GM18511 (cell line): Measurements from ENCODE around the gene ERBB3.

Experiments used
- ATAC-seq: cut with Tn5 transposase; IDR thresholded peaks from one replicate; pipeline ENCODE4 v1.9.1; 2021; ENCODE audit warnings: mild to moderate bottlenecking, moderate library complexity; ENCODE audit not compliant: unreplicated experiment

The ERBB3 gene

GRCh38 chr12:56078931-56079722 lies 838 bp upstream of the ERBB3 start:
- ATAC-seq = peak; percentile 70

GRCh38 chr12:56080556-56081138 lies 682 bp downstream of the ERBB3 start:
- no peak for ATAC-seq

GRCh38 chr12:56081393-56082347 lies 1.7 kb downstream of the ERBB3 start:
- no peak for ATAC-seq

- ATAC-seq = no peak
These were observed 2.4 kb downstream of the ERBB3 start for GRCh38 chr12:56082382-56082781.

- ATAC-seq = no peak
These were observed 3.0 kb downstream of the ERBB3 start for GRCh38 chr12:56082967-56083366.

- ATAC-seq = no peak
These were observed 5.1 kb downstream of the ERBB3 start for GRCh38 chr12:56084958-56085543.

- no peak for ATAC-seq
These were observed 6.1 kb downstream of the ERBB3 start for GRCh38 chr12:56086096-56086495.

- no peak for ATAC-seq
These were observed 6.6 kb downstream of the ERBB3 start for GRCh38 chr12:56086608-56087007.

- ATAC-seq = no peak
These were observed 7.3 kb downstream of the ERBB3 start for GRCh38 chr12:56087220-56087619.

- no peak for ATAC-seq
These were observed 17.8 kb downstream of the ERBB3 start for GRCh38 chr12:56097738-56098137.

- ATAC-seq = no peak
These were observed 18.6 kb downstream of the ERBB3 start for GRCh38 chr12:56098592-56098991.

GRCh38 chr12:56099787-56100186 lies 19.8 kb downstream of the ERBB3 start:
- no peak for ATAC-seq

GRCh38 chr12:56101045-56101444 lies 21.1 kb downstream of the ERBB3 start:
- no peak for ATAC-seq

- no peak for ATAC-seq
These were observed 22.7 kb downstream of the ERBB3 start for GRCh38 chr12:56102683-56103065.

- ATAC-seq = no peak
These were observed 23.2 kb downstream of the ERBB3 start for GRCh38 chr12:56103066-56103711.

- no peak for ATAC-seq
These were observed 23.8 kb downstream of the ERBB3 start for GRCh38 chr12:56103823-56104108.

- ATAC-seq = peak; percentile 96
These were observed 24.3 kb downstream of the ERBB3 start, which contains the start of gene PA2G4 for GRCh38 chr12:56104109-56104814. PA2G4 (plus strand) TSS chr12:56104559; CDS start chr12:56104738, 179 bp downstream.

- ATAC-seq = peak; percentile 14
These were observed 25.0 kb downstream of the ERBB3 start for GRCh38 chr12:56104815-56105608.

- no peak for ATAC-seq
These were observed 25.6 kb downstream of the ERBB3 start for GRCh38 chr12:56105609-56105902.
